ENCODE results near the gene FGFR2. TPM values are rescaled to one million over a fixed set of nuclear protein-coding genes. Genes with fewer than 3 reads are reported as not detected.
A peak's percentile ranks its signal among the peaks of the same experiment; 100 is the strongest.

The FGFR2 gene
- total RNA-seq, 1 experiment from 2014 or later, result 135 TPM

GRCh38 chr10:121591186-121591585 lies 7.1 kb downstream of the FGFR2 start:
- Histone ChIP-seq H3K79me1 (ENCODE audit: insufficient read depth, low read depth, low read length, poor library complexity, severe bottlenecking) (peaks cover 6% of the 10 kb centered on the region), H3K18ac (ENCODE audit: insufficient read length, low read depth, low read length) (no peak overlapping the region), H2BK5ac (ENCODE audit: insufficient read length, low read length) (no peak overlapping the region), H2BK12ac (ENCODE audit: insufficient read length, low read depth, low read length) (no peak overlapping the region), H2AFZ (ENCODE audit: low read length) (no peak overlapping the region), H2AK5ac (ENCODE audit: insufficient read length, low read length) (no peak overlapping the region), H4K5ac (ENCODE audit: insufficient read length, low read depth, low read length) (no peak overlapping the region), H3K27ac (ENCODE audit: insufficient read length, low read depth, low read length) (no peak overlapping the region), H3K4me1 (ENCODE audit: insufficient read depth, low read length) (peaks cover 15% of the 10 kb centered on the region), H4K20me1 (ENCODE audit: control insufficient read depth, insufficient read depth, insufficient read length) (peaks cover 2% of the 10 kb centered on the region), H2BK15ac (ENCODE audit: low read depth, low read length) (no peak overlapping the region), H3K27me3 (ENCODE audit: insufficient read depth, low read length) (no peaks in the 10 kb centered on the region), H3K23me2 (ENCODE audit: insufficient read length, low read depth, low read length, poor library complexity, severe bottlenecking) (peaks cover 4% of the 10 kb centered on the region), H3K4ac (ENCODE audit: low read depth, low read length) (no peak overlapping the region), H2BK120ac (ENCODE audit: low read depth, low read length, poor library complexity, severe bottlenecking) (no peak overlapping the region), H3T11ph (ENCODE audit: low read length) (no peak overlapping the region), H3K14ac (ENCODE audit: insufficient read depth, low read length) (no peak overlapping the region), H3K9ac (ENCODE audit: extremely low read depth, insufficient read length, low read length) (no peak overlapping the region), H4K91ac (ENCODE audit: insufficient read length, low read depth, low read length) (no peak overlapping the region), H4K8ac (replicated peaks; ENCODE audit: insufficient read length, low read depth, low read length) (no peak overlapping the region), H3K9me3 (ENCODE audit: control insufficient read depth, low read depth, low read length) (no peaks in the 10 kb centered on the region), H3K56ac (ENCODE audit: insufficient read length, low read depth, low read length) (no peak overlapping the region), H3K23ac (ENCODE audit: insufficient read length, low read depth, low read length) (no peak overlapping the region), H3K4me2 (ENCODE audit: insufficient read depth, insufficient read length, low read length) (no peak overlapping the region), H3K79me2 (ENCODE audit: insufficient read depth, low read length) (peaks cover 76% of the 10 kb centered on the region; the same call in 1 of the 2 replicates), H2BK20ac (ENCODE audit: low read depth, low read length, poor library complexity, severe bottlenecking) (no peak overlapping the region)
- Mint-ChIP-seq H3K27me3 (ENCODE audit: low read depth) (no peaks in the 10 kb centered on the region), H3K4me1 (peaks cover 81 to 83% of the 10 kb centered on the region in 2 experiments), H3K9me3 (peaks cover 0 to 4% of the 10 kb centered on the region in 2 experiments; a peak in 1 of 5 replicates), H3K4me3 (no peak overlapping the region), H3K27ac (no peak overlapping the region), H3K36me3 (ENCODE audit: insufficient read depth in 1 of 3, low read depth in 3 of 3) (peaks cover 57 to 87% (median 80%) of the 10 kb centered on the region in 3 experiments)
- TF ChIP-seq CTCF (conservative IDR thresholded peaks at IDR 0.05), result no peak
- peak; percentile 17 for DNase-seq
- no CpG with 5 or more reads among the region's 6 CpGs for WGBS (ENCODE audit: extremely low coverage, insufficient read length, low lambda C conversion rate)

Measured in H9 (cell line).